ENCODE measurements around the gene MICA.
"Not testable (repeated sequence)": the region's sequence is repeated elsewhere in the genome, so short reads cannot be mapped to it uniquely, and the experiment has no call there.

MICA gene

GRCh38 chr6:31418251-31418650 lies 14.9 kb downstream of the MICA start:
- TF ChIP-seq CTCF (IDR thresholded peaks at IDR 0.05; ENCODE audit: extremely low read depth, missing control alignments), result no peak
- no peak for DNase-seq (ENCODE audit: low spot score)

DNA sequence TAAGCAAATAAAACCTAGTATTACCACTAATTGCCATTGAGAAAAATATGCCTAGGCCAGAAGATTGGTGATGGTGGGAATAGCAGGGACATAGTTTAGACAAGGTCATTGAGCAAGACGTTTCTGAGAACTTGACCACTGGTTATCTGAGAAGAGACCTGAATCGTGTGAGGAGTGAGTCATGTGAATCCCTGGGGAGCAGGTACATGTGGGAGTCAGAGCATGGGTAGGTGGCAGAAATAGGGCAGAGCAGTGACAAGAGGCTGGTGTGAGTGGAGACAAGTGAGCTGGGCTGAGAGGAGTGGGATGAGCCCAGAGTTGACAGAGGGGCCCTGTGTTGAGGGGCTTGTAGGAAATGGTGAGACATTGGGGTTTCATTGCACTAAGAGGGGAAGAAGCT lies 16.4 kb downstream of the MICA start:
- no peak for DNase-seq (ENCODE audit: low spot score)
- TF ChIP-seq CTCF (IDR thresholded peaks at IDR 0.05; ENCODE audit: extremely low read depth, missing control alignments), result no peak

DNA sequence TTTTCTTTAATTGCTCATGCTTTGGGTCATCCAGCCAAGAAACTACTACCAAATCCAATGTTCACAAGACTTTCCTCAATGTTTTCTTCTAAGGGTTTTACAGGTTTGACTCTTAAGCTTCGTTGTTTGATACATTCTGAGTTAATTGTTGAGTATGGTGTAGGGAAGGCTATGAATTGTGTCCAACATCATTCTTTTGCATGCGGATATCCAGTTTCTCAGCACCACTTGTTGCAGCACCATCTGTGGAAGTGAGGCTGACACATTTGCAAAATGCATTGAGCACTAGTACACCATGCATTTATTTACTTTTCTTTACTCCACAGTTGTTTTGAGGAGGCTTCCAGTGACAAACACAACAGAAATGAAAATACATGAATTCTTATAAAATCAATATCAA lies 17.2 kb downstream of the MICA start:
- TF ChIP-seq CTCF (IDR thresholded peaks at IDR 0.05; ENCODE audit: extremely low read depth, missing control alignments), result no peak
- DNase-seq (ENCODE audit: low spot score), result no peak

- no peak for DNase-seq (ENCODE audit: low spot score)
- TF ChIP-seq CTCF (IDR thresholded peaks at IDR 0.05; ENCODE audit: extremely low read depth, missing control alignments), result no peak
Measured at GRCh38 chr6:31422587-31422986, 19.2 kb downstream of the MICA start.

- no peak for DNase-seq (ENCODE audit: low spot score)
- no peak for TF ChIP-seq CTCF (IDR thresholded peaks at IDR 0.05; ENCODE audit: extremely low read depth, missing control alignments)
Measured at GRCh38 chr6:31423550-31423949, 20.2 kb downstream of the MICA start.

- no peak for TF ChIP-seq CTCF (IDR thresholded peaks at IDR 0.05; ENCODE audit: extremely low read depth, missing control alignments)
- DNase-seq (ENCODE audit: low spot score), result no peak
Measured at GRCh38 chr6:31426395-31427354, 23.3 kb downstream of the MICA start.

GRCh38 chr6:31430449-31430848 lies 27.1 kb downstream of the MICA start:
- TF ChIP-seq CTCF (IDR thresholded peaks at IDR 0.05; ENCODE audit: extremely low read depth, missing control alignments), result no peak
- DNase-seq (ENCODE audit: low spot score), result no peak

DNA sequence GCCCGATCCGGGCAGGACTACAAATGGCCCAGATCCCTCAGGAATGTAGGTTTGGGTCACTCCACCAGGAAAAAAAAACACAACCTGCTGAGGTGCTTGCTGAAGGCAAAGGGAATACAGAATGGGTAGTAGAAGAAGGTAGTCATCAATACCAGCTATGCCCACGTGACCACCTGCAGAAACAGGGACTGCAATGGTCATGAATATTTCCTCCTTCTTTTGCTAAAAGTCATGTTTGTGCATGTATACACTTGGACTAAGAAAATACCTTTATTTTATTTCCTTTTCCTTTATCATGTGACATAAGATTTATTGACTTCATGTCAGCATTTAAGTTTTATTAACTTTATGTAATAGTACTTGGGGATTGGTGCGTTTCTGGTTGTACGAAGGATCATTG lies 31.7 kb downstream of the MICA start:
- not testable (repeated sequence) for DNase-seq (ENCODE audit: low spot score)
